C1 segment of cervical spinal cord (tissue), 14 donors: ENCODE results near the gene NAA30.

ENCODE experiments used
- DNase-seq, 14 donors: peaks; one replicate each; lab custom pipeline; 2025; lab: John Stamatoyannopoulos, UW

NAA30 gene

GRCh38 chr14:57392830-57393229 is 2.4 kb downstream of the NAA30 start:
- DNase-seq: no peak

GRCh38 chr14:57400556-57401494 is 10.4 kb downstream of the NAA30 start:
- DNase-seq: no peak

- DNase-seq: no peak
Measured at GRCh38 chr14:57401501-57401900, 11.1 kb downstream of the NAA30 start.

- no peak for DNase-seq
Measured at GRCh38 chr14:57402173-57402852, 11.9 kb downstream of the NAA30 start.

GRCh38 chr14:57403521-57403864 is 13.1 kb downstream of the NAA30 start:
- DNase-seq: no peak

- DNase-seq: no peak
Measured at GRCh38 chr14:57405562-57405961, 15.2 kb downstream of the NAA30 start.

- DNase-seq: no peak
Measured at GRCh38 chr14:57408037-57408436, 17.7 kb downstream of the NAA30 start.

GRCh38 chr14:57408634-57409033 is 18.2 kb downstream of the NAA30 start:
- DNase-seq: no peak

GRCh38 chr14:57412341-57412740 is 22.0 kb downstream of the NAA30 start:
- DNase-seq: no peak

GRCh38 chr14:57413849-57414248 is 23.5 kb downstream of the NAA30 start:
- DNase-seq: no peak

- no peak for DNase-seq
Measured at GRCh38 chr14:57417228-57417627, 26.8 kb downstream of the NAA30 start.

- DNase-seq: no peak
Measured at GRCh38 chr14:57418999-57419398, 28.6 kb downstream of the NAA30 start.

GRCh38 chr14:57420033-57420432 is 29.6 kb downstream of the NAA30 start:
- DNase-seq: no peak

GRCh38 chr14:57420986-57421385 is 30.6 kb downstream of the NAA30 start:
- no peak for DNase-seq

- no peak for DNase-seq
Measured at GRCh38 chr14:57435923-57436322, 45.5 kb downstream of the NAA30 start.

- DNase-seq: no peak
Measured at GRCh38 chr14:57461777-57462320, 71.5 kb downstream of the NAA30 start.

GRCh38 chr14:57462551-57462950 is 72.2 kb downstream of the NAA30 start:
- DNase-seq: no peak

- DNase-seq: no peak
Measured at GRCh38 chr14:57464008-57464730, 73.8 kb downstream of the NAA30 start.
